SJCRH30 (cell line): Measurements from ENCODE around the gene HECW1. TPM values are rescaled to one million over a fixed set of nuclear protein-coding genes. Genes with fewer than 3 reads are reported as not detected.

ENCODE experiments used
- DNase-seq, 2 experiments: peaks; one replicate each; pipeline ENCODE4 v3.0.0-alpha.2; 2015 to 2020
- H3K27ac ChIP-seq: fragments of 250-450 bp; sonication (Bioruptor Pico); 2 replicates; pipeline ENCODE4 v1.5.1; 2020; ENCODE audit warnings: mild to moderate bottlenecking, moderate library complexity
- H3K27me3 ChIP-seq: fragments of 250-450 bp; sonication (Bioruptor Pico); 2 replicates; pipeline ENCODE4 v1.5.1; 2020; ENCODE audit warnings: mild to moderate bottlenecking, moderate library complexity
- H3K36me3 ChIP-seq: fragments of 250-450 bp; sonication (Bioruptor Pico); 2 replicates; pipeline ENCODE4 v1.5.1; 2020; ENCODE audit warnings: mild to moderate bottlenecking, moderate library complexity
- H3K4me1 ChIP-seq: fragments of 250-450 bp; sonication (Bioruptor Pico); 2 replicates; pipeline ENCODE4 v1.5.1; 2020; ENCODE audit warnings: mild to moderate bottlenecking, moderate library complexity
- H3K4me3 ChIP-seq: fragments of 250-450 bp; sonication (Bioruptor Pico); 2 replicates; pipeline ENCODE4 v1.5.1; 2020; ENCODE audit warnings: mild to moderate bottlenecking, moderate library complexity
- H3K9me3 ChIP-seq: fragments of 250-450 bp; sonication (Bioruptor Pico); replicated peaks from 2 replicates; pipeline ENCODE4 v1.5.1; 2020; ENCODE audit warnings: mild to moderate bottlenecking, moderate library complexity
- total RNA-seq: library from RNA; depleted of rRNA; stranded (reverse); fragments of >200 nt; shearing (Covaris generic); gene quantifications from 2 replicates; pipeline ENCODE4 v1.2.3, GENCODE V29; 2014

HECW1 gene
- total RNA-seq, 1 experiment from 2014 or later = not detected

- 0 out of 2 replicates have a peak, but pooled peaks cover 4% of the 10 kb centered on the region for H3K27me3 ChIP-seq
- no peak for DNase-seq
- H3K9me3 ChIP-seq = no peaks in the 10 kb centered on the region
- no peak overlapping the region for H3K4me3 ChIP-seq
- H3K36me3 ChIP-seq = no peaks in the 10 kb centered on the region
- H3K27ac ChIP-seq = no peak overlapping the region
- no peaks in the 10 kb centered on the region for H3K4me1 ChIP-seq
Measured at GRCh38 chr7:43396187-43396740, 283.8 kb downstream of the HECW1 start.

GRCh38 chr7:43398831-43399230 lies 286.4 kb downstream of the HECW1 start:
- Histone ChIP-seq H3K27me3 (0 out of 2 replicates have a peak, but pooled peaks cover 4% of the 10 kb centered on the region), H3K27ac (no peak overlapping the region), H3K4me3 (no peak overlapping the region), H3K9me3 (no peaks in the 10 kb centered on the region), H3K36me3 (no peaks in the 10 kb centered on the region), H3K4me1 (no peaks in the 10 kb centered on the region)
- no peak for DNase-seq

- no peaks in the 10 kb centered on the region for H3K4me1 ChIP-seq
- H3K4me3 ChIP-seq = no peak overlapping the region
- H3K9me3 ChIP-seq = no peaks in the 10 kb centered on the region
- no peak for DNase-seq
- H3K27me3 ChIP-seq = no peaks in the 10 kb centered on the region; the same call in 1 of the 2 replicates
- H3K36me3 ChIP-seq = no peaks in the 10 kb centered on the region
- H3K27ac ChIP-seq = no peak overlapping the region
Measured at GRCh38 chr7:43405948-43406347, 293.5 kb downstream of the HECW1 start.

GRCh38 chr7:43406961-43407360 lies 294.5 kb downstream of the HECW1 start:
- Histone ChIP-seq H3K36me3 (no peaks in the 10 kb centered on the region), H3K9me3 (no peaks in the 10 kb centered on the region), H3K4me1 (no peaks in the 10 kb centered on the region), H3K4me3 (no peak overlapping the region), H3K27ac (no peak overlapping the region), H3K27me3 (no peaks in the 10 kb centered on the region; the same call in 1 of the 2 replicates)
- no peak for DNase-seq

- Histone ChIP-seq H3K9me3 (no peaks in the 10 kb centered on the region), H3K4me1 (no peaks in the 10 kb centered on the region), H3K4me3 (no peak overlapping the region), H3K36me3 (no peaks in the 10 kb centered on the region), H3K27me3 (no peaks in the 10 kb centered on the region; the same call in 1 of the 2 replicates), H3K27ac (no peak overlapping the region)
- no peak for DNase-seq
Measured at GRCh38 chr7:43408981-43409380, 296.5 kb downstream of the HECW1 start.

- Histone ChIP-seq H3K9me3 (no peaks in the 10 kb centered on the region), H3K36me3 (no peaks in the 10 kb centered on the region), H3K4me3 (no peak overlapping the region), H3K27ac (no peak overlapping the region), H3K27me3 (peaks cover 2% of the 10 kb centered on the region; the same call in 1 of the 2 replicates), H3K4me1 (no peaks in the 10 kb centered on the region)
- DNase-seq = no peak
Measured at GRCh38 chr7:43417455-43417854, 305.0 kb downstream of the HECW1 start.

GRCh38 chr7:43430411-43430810 lies 318.0 kb downstream of the HECW1 start:
- no peaks in the 10 kb centered on the region for H3K4me1 ChIP-seq
- H3K27me3 ChIP-seq = no peaks in the 10 kb centered on the region
- DNase-seq = no peak
- no peaks in the 10 kb centered on the region; the same call in 1 of the 2 replicates for H3K9me3 ChIP-seq
- no peaks in the 10 kb centered on the region for H3K36me3 ChIP-seq
- no peak overlapping the region for H3K27ac ChIP-seq
- H3K4me3 ChIP-seq = no peak overlapping the region

GRCh38 chr7:43431020-43431595 lies 318.7 kb downstream of the HECW1 start:
- H3K9me3 ChIP-seq = no peaks in the 10 kb centered on the region; the same call in 1 of the 2 replicates
- H3K27ac ChIP-seq = no peak overlapping the region
- no peaks in the 10 kb centered on the region for H3K27me3 ChIP-seq
- no peak for DNase-seq
- no peaks in the 10 kb centered on the region for H3K36me3 ChIP-seq
- no peak overlapping the region for H3K4me3 ChIP-seq
- H3K4me1 ChIP-seq = no peaks in the 10 kb centered on the region

GRCh38 chr7:43433639-43434038 lies 321.2 kb downstream of the HECW1 start:
- Histone ChIP-seq H3K9me3 (no peaks in the 10 kb centered on the region; the same call in 1 of the 2 replicates), H3K4me1 (no peaks in the 10 kb centered on the region), H3K27me3 (no peaks in the 10 kb centered on the region), H3K36me3 (no peaks in the 10 kb centered on the region), H3K4me3 (no peak overlapping the region), H3K27ac (no peak overlapping the region)
- DNase-seq = no peak

GRCh38 chr7:43437001-43437400 lies 324.6 kb downstream of the HECW1 start:
- Histone ChIP-seq H3K27ac (no peak overlapping the region), H3K4me1 (no peaks in the 10 kb centered on the region), H3K36me3 (no peaks in the 10 kb centered on the region), H3K9me3 (no peaks in the 10 kb centered on the region), H3K27me3 (no peaks in the 10 kb centered on the region), H3K4me3 (no peak overlapping the region)
- no peak for DNase-seq

- DNase-seq = no peak
- no peaks in the 10 kb centered on the region for H3K36me3 ChIP-seq
Measured at GRCh38 chr7:43438897-43439479, 326.5 kb downstream of the HECW1 start.

GRCh38 chr7:43439631-43440401 lies 327.4 kb downstream of the HECW1 start:
- peaks cover 19% of the 10 kb centered on the region for H3K4me1 ChIP-seq
- H3K27ac ChIP-seq = no peak overlapping the region
- DNase-seq = peak; percentile 40 to 67
- H3K27me3 ChIP-seq = no peaks in the 10 kb centered on the region
- no peak overlapping the region for H3K4me3 ChIP-seq
- no peaks in the 10 kb centered on the region for H3K36me3 ChIP-seq
- H3K9me3 ChIP-seq = no peaks in the 10 kb centered on the region

More at GRCh38 chr7:43438897-43439479, 326.5 kb downstream of the HECW1 start:
- Histone ChIP-seq H3K27me3 (no peaks in the 10 kb centered on the region), H3K27ac (no peak overlapping the region), H3K4me1 (peaks cover 19% of the 10 kb centered on the region), H3K9me3 (no peaks in the 10 kb centered on the region), H3K4me3 (no peak overlapping the region)

- H3K9me3 ChIP-seq = no peaks in the 10 kb centered on the region
- no peaks in the 10 kb centered on the region for H3K27me3 ChIP-seq
- DNase-seq = no peak
- no peak overlapping the region for H3K27ac ChIP-seq
- no peak overlapping the region for H3K4me3 ChIP-seq
- peaks cover 19% of the 10 kb centered on the region for H3K4me1 ChIP-seq
- no peaks in the 10 kb centered on the region for H3K36me3 ChIP-seq
Measured at GRCh38 chr7:43441231-43442130, 329.0 kb downstream of the HECW1 start.

- no peak overlapping the region for H3K27ac ChIP-seq
- H3K4me3 ChIP-seq = no peak overlapping the region
- no peaks in the 10 kb centered on the region for H3K36me3 ChIP-seq
- DNase-seq = peak; percentile 75 to 91
- H3K4me1 ChIP-seq = peaks cover 19% of the 10 kb centered on the region
- H3K9me3 ChIP-seq = no peaks in the 10 kb centered on the region
- no peaks in the 10 kb centered on the region; the same call in 1 of the 2 replicates for H3K27me3 ChIP-seq
Measured at GRCh38 chr7:43443381-43443780, 330.9 kb downstream of the HECW1 start.
